ENCODE data around the gene NFATC4.
"Not testable (repeated sequence)": the region's sequence is repeated elsewhere in the genome, so short reads cannot be mapped to it uniquely, and the experiment has no call there.

Gene NFATC4

GRCh38 chr14:24347134-24347533 is 20.9 kb upstream of the NFATC4 start:
- Histone ChIP-seq H3K27me3 (ENCODE audit: insufficient read depth, low read length) (peaks cover 59% of the 10 kb centered on the region), H3K36me3 (ENCODE audit: insufficient read depth, low read length) (no peaks in the 10 kb centered on the region), H3K9me3 (ENCODE audit: low read length) (no peaks in the 10 kb centered on the region), H2AFZ (ENCODE audit: low read depth, low read length) (no peak overlapping the region), H3K4me3 (ENCODE audit: low read length) (no peak overlapping the region), H3K4me1 (ENCODE audit: insufficient read depth, low read length) (no peaks in the 10 kb centered on the region)

- Histone ChIP-seq H3K36me3 (ENCODE audit: insufficient read depth, low read length) (no peaks in the 10 kb centered on the region), H3K27me3 (ENCODE audit: insufficient read depth, low read length) (peaks cover 61% of the 10 kb centered on the region), H3K4me3 (ENCODE audit: low read length) (no peak overlapping the region), H3K9me3 (ENCODE audit: low read length) (no peaks in the 10 kb centered on the region), H3K4me1 (ENCODE audit: insufficient read depth, low read length) (no peaks in the 10 kb centered on the region), H2AFZ (ENCODE audit: low read depth, low read length) (no peak overlapping the region)
Observed at GRCh38 chr14:24348186-24348585, 19.8 kb upstream of the NFATC4 start.

GRCh38 chr14:24349742-24350141 is 18.2 kb upstream of the NFATC4 start:
- Histone ChIP-seq H3K4me1 (ENCODE audit: insufficient read depth, low read length) (no peaks in the 10 kb centered on the region), H2AFZ (ENCODE audit: low read depth, low read length) (no peak overlapping the region), H3K27me3 (ENCODE audit: insufficient read depth, low read length) (peaks cover 58% of the 10 kb centered on the region), H3K9me3 (ENCODE audit: low read length) (no peaks in the 10 kb centered on the region), H3K4me3 (ENCODE audit: low read length) (no peak overlapping the region), H3K36me3 (ENCODE audit: insufficient read depth, low read length) (no peaks in the 10 kb centered on the region)

GRCh38 chr14:24351517-24351916 is 16.5 kb upstream of the NFATC4 start:
- H2AFZ ChIP-seq (ENCODE audit: low read depth, low read length), result no peak overlapping the region
- H3K4me1 ChIP-seq (ENCODE audit: insufficient read depth, low read length), result no peaks in the 10 kb centered on the region
- peaks cover 49% of the 10 kb centered on the region for H3K27me3 ChIP-seq (ENCODE audit: insufficient read depth, low read length)
- no peak overlapping the region for H3K4me3 ChIP-seq (ENCODE audit: low read length)
- no peaks in the 10 kb centered on the region for H3K9me3 ChIP-seq (ENCODE audit: low read length)
- H3K36me3 ChIP-seq (ENCODE audit: insufficient read depth, low read length), result no peaks in the 10 kb centered on the region

- H3K4me1 ChIP-seq (ENCODE audit: insufficient read depth, low read length), result no peaks in the 10 kb centered on the region
- H3K4me3 ChIP-seq (ENCODE audit: low read length), result no peak overlapping the region
- H2AFZ ChIP-seq (ENCODE audit: low read depth, low read length), result no peak overlapping the region
- H3K27me3 ChIP-seq (ENCODE audit: insufficient read depth, low read length), result peaks cover 47% of the 10 kb centered on the region
- H3K36me3 ChIP-seq (ENCODE audit: insufficient read depth, low read length), result no peaks in the 10 kb centered on the region
- H3K9me3 ChIP-seq (ENCODE audit: low read length), result no peaks in the 10 kb centered on the region
Observed at GRCh38 chr14:24353559-24354481, 14.2 kb upstream of the NFATC4 start.

DNA sequence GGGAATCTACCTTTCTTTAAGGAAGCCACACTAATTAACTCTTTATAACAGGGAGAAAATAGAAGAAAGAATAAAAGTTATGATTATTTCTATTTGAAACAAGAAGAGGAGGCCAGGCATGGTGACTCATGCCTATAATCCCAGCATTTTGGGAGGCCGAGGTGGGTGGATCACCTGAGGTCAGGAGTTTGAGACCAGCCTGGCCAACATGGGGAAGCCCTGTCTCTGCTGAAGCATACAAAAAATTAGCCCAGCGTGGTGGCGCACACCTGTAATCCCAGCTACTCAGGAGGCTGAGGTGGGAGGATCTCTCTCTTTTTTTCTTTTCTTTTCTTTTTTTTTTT is 13.5 kb upstream of the NFATC4 start:
- not testable (repeated sequence) for H2AFZ ChIP-seq (ENCODE audit: low read depth, low read length); H3K4me3 ChIP-seq (ENCODE audit: low read length); H3K4me1 ChIP-seq (ENCODE audit: insufficient read depth, low read length); H3K36me3 ChIP-seq (ENCODE audit: insufficient read depth, low read length); H3K9me3 ChIP-seq (ENCODE audit: low read length)
- H3K27me3 ChIP-seq (ENCODE audit: insufficient read depth, low read length), result peaks cover 41% of the 10 kb centered on the region

GRCh38 chr14:24355009-24355408 is 13.0 kb upstream of the NFATC4 start:
- Histone ChIP-seq H2AFZ (ENCODE audit: low read depth, low read length) (no peak overlapping the region), H3K9me3 (ENCODE audit: low read length) (no peaks in the 10 kb centered on the region), H3K4me3 (ENCODE audit: low read length) (no peak overlapping the region), H3K27me3 (ENCODE audit: insufficient read depth, low read length) (peaks cover 38% of the 10 kb centered on the region), H3K4me1 (ENCODE audit: insufficient read depth, low read length) (no peaks in the 10 kb centered on the region), H3K36me3 (ENCODE audit: insufficient read depth, low read length) (no peaks in the 10 kb centered on the region)

- H3K36me3 ChIP-seq (ENCODE audit: insufficient read depth, low read length), result no peaks in the 10 kb centered on the region
- H3K4me3 ChIP-seq (ENCODE audit: low read length), result no peak overlapping the region
- H3K27me3 ChIP-seq (ENCODE audit: insufficient read depth, low read length), result peaks cover 34% of the 10 kb centered on the region
- H2AFZ ChIP-seq (ENCODE audit: low read depth, low read length), result no peak overlapping the region
- no peaks in the 10 kb centered on the region for H3K9me3 ChIP-seq (ENCODE audit: low read length)
- H3K4me1 ChIP-seq (ENCODE audit: insufficient read depth, low read length), result no peaks in the 10 kb centered on the region
Observed at GRCh38 chr14:24356208-24356607, 11.8 kb upstream of the NFATC4 start.

DNA sequence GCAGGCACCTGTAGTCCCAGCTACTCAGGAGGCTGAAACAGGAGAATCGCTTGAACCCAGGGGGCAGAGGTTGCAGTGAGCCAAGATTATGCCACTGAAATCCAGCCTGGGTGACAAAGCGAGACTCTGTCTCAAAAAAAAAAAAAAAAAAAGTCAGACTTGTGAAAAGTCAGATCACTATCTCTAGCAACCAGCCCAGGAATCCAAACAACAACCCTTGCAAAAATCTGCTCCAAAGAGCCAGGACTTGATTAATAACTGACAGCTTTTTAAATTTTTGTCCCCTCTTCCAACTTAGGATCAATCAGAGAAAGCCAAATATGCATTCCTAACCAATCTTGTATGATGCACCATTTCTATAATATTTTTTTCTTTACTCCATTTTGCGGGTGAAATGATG is 7.7 kb upstream of the NFATC4 start:
- Histone ChIP-seq H3K4me3 (ENCODE audit: low read length) (no peak overlapping the region), H2AFZ (ENCODE audit: low read depth, low read length) (no peak overlapping the region), H3K36me3 (ENCODE audit: insufficient read depth, low read length) (no peaks in the 10 kb centered on the region), H3K9me3 (ENCODE audit: low read length) (no peaks in the 10 kb centered on the region), H3K4me1 (ENCODE audit: insufficient read depth, low read length) (no peaks in the 10 kb centered on the region), H3K27me3 (ENCODE audit: insufficient read depth, low read length) (peaks cover 17% of the 10 kb centered on the region)

GRCh38 chr14:24361326-24361725 is 6.7 kb upstream of the NFATC4 start:
- peaks cover 5% of the 10 kb centered on the region for H3K4me1 ChIP-seq (ENCODE audit: insufficient read depth, low read length)
- no peak overlapping the region for H2AFZ ChIP-seq (ENCODE audit: low read depth, low read length)
- no peaks in the 10 kb centered on the region for H3K36me3 ChIP-seq (ENCODE audit: insufficient read depth, low read length)
- H3K9me3 ChIP-seq (ENCODE audit: low read length), result no peaks in the 10 kb centered on the region
- peaks cover 17% of the 10 kb centered on the region for H3K27me3 ChIP-seq (ENCODE audit: insufficient read depth, low read length)
- no peak overlapping the region for H3K4me3 ChIP-seq (ENCODE audit: low read length)

- H3K4me3 ChIP-seq (ENCODE audit: low read length), result no peak overlapping the region
- H2AFZ ChIP-seq (ENCODE audit: low read depth, low read length), result no peak overlapping the region
- peaks cover 14% of the 10 kb centered on the region for H3K27me3 ChIP-seq (ENCODE audit: insufficient read depth, low read length)
- H3K4me1 ChIP-seq (ENCODE audit: insufficient read depth, low read length), result peaks cover 5% of the 10 kb centered on the region
- no peaks in the 10 kb centered on the region for H3K9me3 ChIP-seq (ENCODE audit: low read length)
- no peaks in the 10 kb centered on the region for H3K36me3 ChIP-seq (ENCODE audit: insufficient read depth, low read length)
Observed at GRCh38 chr14:24362241-24362960, 5.6 kb upstream of the NFATC4 start.

- Histone ChIP-seq H3K9me3 (ENCODE audit: low read length) (no peaks in the 10 kb centered on the region), H3K27me3 (ENCODE audit: insufficient read depth, low read length) (peaks cover 14% of the 10 kb centered on the region), H3K36me3 (ENCODE audit: insufficient read depth, low read length) (no peaks in the 10 kb centered on the region), H3K4me1 (ENCODE audit: insufficient read depth, low read length) (peaks cover 8% of the 10 kb centered on the region), H2AFZ (ENCODE audit: low read depth, low read length) (no peak overlapping the region), H3K4me3 (ENCODE audit: low read length) (no peak overlapping the region)
Observed at GRCh38 chr14:24363401-24363800, 4.6 kb upstream of the NFATC4 start.

GRCh38 chr14:24364841-24365240 is 3.1 kb upstream of the NFATC4 start:
- H3K36me3 ChIP-seq (ENCODE audit: insufficient read depth, low read length), result no peaks in the 10 kb centered on the region
- H3K4me3 ChIP-seq (ENCODE audit: low read length), result no peak overlapping the region
- no peaks in the 10 kb centered on the region for H3K9me3 ChIP-seq (ENCODE audit: low read length)
- peaks cover 11% of the 10 kb centered on the region for H3K27me3 ChIP-seq (ENCODE audit: insufficient read depth, low read length)
- peaks cover 13% of the 10 kb centered on the region for H3K4me1 ChIP-seq (ENCODE audit: insufficient read depth, low read length)
- H2AFZ ChIP-seq (ENCODE audit: low read depth, low read length), result no peak overlapping the region
